Pancreas (tissue), 10 donors: ENCODE measurements around the gene IRF7. TPM values are rescaled to one million over a fixed set of nuclear protein-coding genes. Genes with fewer than 3 reads are reported as not detected.
"Not testable (repeated sequence)": the region's sequence is repeated elsewhere in the genome, so short reads cannot be mapped to it uniquely, and the experiment has no call there.

Experiments
- ATAC-seq, 4 donors: fragments of 200-7000 bp; cut with Tn5 transposase; one replicate each; pipeline versions ENCODE4 v1.8.0 to v1.9.1; 2020; ENCODE audit warnings: mild to moderate bottlenecking in 4 of 4, moderate library complexity in 4 of 4
- DNase-seq, 6 donors: peaks; one replicate each; pipeline ENCODE4 v3.0.0-alpha.2; 2020
- FAIRE-seq: peaks from 2 replicates; lab custom pipeline; 2012; peaks lifted over from hg19 to GRCh38; lab: Jason Lieb, UNC
- H3K27ac ChIP-seq, 4 donors: fragments of 200-600 bp; sonication (generic); 1 replicate in 3 of 4; 2 replicates in 1 of 4; pipeline versions ENCODE4 v1.5.0 to v1.8.0; 2020
- H3K27me3 ChIP-seq, 4 donors: fragments of 200-600 bp; one replicate each; pipeline ENCODE4 v1.8.0; 2021
- H3K36me3 ChIP-seq, 3 donors: fragments of 200-600 bp; sonication (generic) in 1 of 3; one replicate each; pipeline versions ENCODE4 v1.5.0 to v1.8.0; 2020 to 2021
- H3K4me1 ChIP-seq, 3 donors: fragments of 200-600 bp; one replicate each; pipeline ENCODE4 v1.8.0; 2021
- H3K4me3 ChIP-seq, 4 donors: fragments of 200-600 bp; sonication (generic) in 2 of 4; one replicate each; pipeline versions ENCODE4 v1.5.0 to v1.8.0; 2020 to 2021
- H3K9me3 ChIP-seq, 4 donors: fragments of 200-600 bp; one replicate each; pipeline ENCODE4 v1.8.0; 2021
- WGBS, 2 donors: extraction: QIAGEN DNeasy Blood & Tissue Kit; methylation state at CpG; one replicate each; pipeline ENCODE4 v1.1.7; 2013; 5-methylcytosine and 5-hydroxymethylcytosine counted together
- intact Hi-C, 3 donors: fragments of 100-400 bp; cut with DNase I; formaldehyde crosslinking; loops; one replicate each; pipeline versions ENCODE4 v1.11.1 to v1.14.2; 2022
- polyA plus RNA-seq, 2 donors: library from polyadenylated mRNA; stranded (reverse); fragments of 200-250 nt; gene quantifications; one replicate each; pipeline ENCODE4 v1.2.3, GENCODE V29; 2013
- total RNA-seq, 6 donors: library from RNA; stranded (reverse); fragmentation: NEBNext Ultra II Directional in 4 of 6; extraction: Animal tissue kit (Norgen Biotek cat#: 25700) in 4 of 6; gene quantifications; one replicate each; pipeline versions ENCODE4 v1.2.1 to v1.2.4, GENCODE V29; 2021 to 2023
- TF ChIP-seq, protein P1 (sequence below), 4 donors: fragments of 200-600 bp; sonication (generic) in 3 of 4; IDR thresholded peaks; one replicate each; pipeline versions ENCODE4 v1.5.0 to v1.8.0; 2021; ENCODE audit warnings: antibody characterized with exemption in 4 of 4
- donor health status: healthy with polysubstance abuse.
- donor health status: DM: no; HTN: no; CAD: no; lungs with moderate emphysema.
- donor health status: DM: no; HTN: no; CAD: no.
- donor health status: control.
- donor health status: control.
- donor health status: Bipolar disorder and iron deficiency.
- donor health status: DM: yes; HTN: yes; CAD: no.
- donor health status: DM: no; HTN: no; CAD: no.
- donor health status: DM: no; HTN: no; CAD: no.
- donor health status: DM: yes; HTN: yes; CAD: no.

Gene IRF7
- total and polyA plus RNA-seq, 8 donors, result 4.0 to 36.6 (median 10.2) TPM

- no peak for ATAC-seq
- TF ChIP-seq, protein P1, sequence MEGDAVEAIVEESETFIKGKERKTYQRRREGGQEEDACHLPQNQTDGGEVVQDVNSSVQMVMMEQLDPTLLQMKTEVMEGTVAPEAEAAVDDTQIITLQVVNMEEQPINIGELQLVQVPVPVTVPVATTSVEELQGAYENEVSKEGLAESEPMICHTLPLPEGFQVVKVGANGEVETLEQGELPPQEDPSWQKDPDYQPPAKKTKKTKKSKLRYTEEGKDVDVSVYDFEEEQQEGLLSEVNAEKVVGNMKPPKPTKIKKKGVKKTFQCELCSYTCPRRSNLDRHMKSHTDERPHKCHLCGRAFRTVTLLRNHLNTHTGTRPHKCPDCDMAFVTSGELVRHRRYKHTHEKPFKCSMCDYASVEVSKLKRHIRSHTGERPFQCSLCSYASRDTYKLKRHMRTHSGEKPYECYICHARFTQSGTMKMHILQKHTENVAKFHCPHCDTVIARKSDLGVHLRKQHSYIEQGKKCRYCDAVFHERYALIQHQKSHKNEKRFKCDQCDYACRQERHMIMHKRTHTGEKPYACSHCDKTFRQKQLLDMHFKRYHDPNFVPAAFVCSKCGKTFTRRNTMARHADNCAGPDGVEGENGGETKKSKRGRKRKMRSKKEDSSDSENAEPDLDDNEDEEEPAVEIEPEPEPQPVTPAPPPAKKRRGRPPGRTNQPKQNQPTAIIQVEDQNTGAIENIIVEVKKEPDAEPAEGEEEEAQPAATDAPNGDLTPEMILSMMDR (IDR thresholded peaks at IDR 0.05), result no peak
- 78 to 80% methylated on average over 7 of the region's 7 CpGs for WGBS, 2 donors
These were observed 41.1 kb upstream of the IRF7 start for GRCh38 chr11:656866-657265.

DNA sequence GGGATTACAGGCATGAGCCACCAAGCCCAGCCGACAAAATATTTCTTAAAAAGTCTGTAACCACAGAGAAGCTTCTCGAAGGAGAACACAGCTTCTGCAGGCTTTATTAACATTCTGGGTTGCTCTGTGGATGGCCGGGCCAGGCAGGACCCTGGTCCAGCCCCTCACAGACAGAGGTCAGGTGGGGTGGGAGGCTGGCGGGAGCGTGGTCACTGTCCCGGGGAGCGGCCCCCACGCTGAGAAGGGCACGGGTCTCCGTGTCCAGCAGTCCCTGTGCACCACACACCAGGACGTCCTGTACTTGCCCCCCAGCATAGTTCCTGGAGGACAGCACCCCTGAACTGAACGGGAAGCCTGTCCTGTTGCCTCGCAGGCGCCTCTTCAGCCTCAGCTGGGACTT is 40.7 kb upstream of the IRF7 start:
- H3K4me1 ChIP-seq, result peaks cover 0 to 12% (median 10%) of the 10 kb centered on the region in 3 donors
- intact Hi-C loops, result no loop called here
- ATAC-seq (no peak), DNase-seq (no peak), FAIRE-seq (no peak)
- TF ChIP-seq, protein P1 (IDR thresholded peaks at IDR 0.05), result no peak
- H3K27ac ChIP-seq, result no peak overlapping the region
- 92 to 95% methylated on average over 14 of the region's 14 CpGs for WGBS, 2 donors
- H3K27me3 ChIP-seq, result no peaks in the 10 kb centered on the region
- no peak overlapping the region for H3K4me3 ChIP-seq
- peaks cover 0 to 4% (median 0%) of the 10 kb centered on the region in 3 donors for H3K36me3 ChIP-seq
- H3K9me3 ChIP-seq, result no peaks in the 10 kb centered on the region

More at GRCh38 chr11:656866-657265, 41.1 kb upstream of the IRF7 start:
- no peak overlapping the region for H3K4me3 ChIP-seq
- no peak overlapping the region for H3K27ac ChIP-seq
- H3K9me3 ChIP-seq, result no peaks in the 10 kb centered on the region
- intact Hi-C loops, result no loop called here
- no peak for DNase-seq
- FAIRE-seq, result no peak
- peaks cover 0 to 12% (median 10%) of the 10 kb centered on the region in 3 donors for H3K4me1 ChIP-seq
- peaks cover 0 to 4% (median 0%) of the 10 kb centered on the region in 3 donors for H3K36me3 ChIP-seq
- H3K27me3 ChIP-seq, result no peaks in the 10 kb centered on the region

DNA sequence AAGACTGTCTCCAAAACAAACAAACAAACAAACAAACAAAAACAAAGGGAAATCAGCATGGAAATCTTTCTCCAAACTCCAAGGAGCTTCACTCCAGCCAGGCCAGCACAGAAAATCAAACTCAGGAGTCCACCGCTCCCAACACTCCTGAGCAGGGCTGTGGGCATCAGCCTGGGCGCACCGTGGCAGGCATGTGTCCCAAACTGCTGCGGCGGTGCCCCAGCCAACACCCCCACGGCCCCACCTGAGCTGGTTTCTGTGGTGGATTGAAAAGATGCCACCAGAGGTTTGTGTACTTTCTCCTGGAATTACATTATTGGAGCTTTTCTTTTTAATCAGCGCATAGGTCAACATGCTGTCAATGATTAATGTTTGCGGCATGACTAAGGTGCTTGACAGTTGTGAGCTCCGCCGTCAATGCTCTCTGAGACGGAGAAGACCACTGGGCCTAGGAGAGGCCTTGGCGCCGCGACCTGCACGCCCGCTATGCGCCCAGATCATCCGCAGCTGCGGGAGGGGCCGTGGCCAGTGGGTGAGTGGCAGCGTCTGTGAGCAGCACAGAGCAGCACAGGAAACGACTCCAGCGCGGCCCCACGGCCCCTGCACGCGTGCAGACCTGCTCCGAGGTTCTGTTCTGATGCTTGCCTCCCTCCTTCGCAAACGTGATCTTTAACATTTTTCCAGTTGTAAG is 39.4 kb upstream of the IRF7 start:
- intact Hi-C loops, result no loop called here
- no peak overlapping the region for H3K27ac ChIP-seq
- H3K4me3 ChIP-seq, result no peak overlapping the region
- H3K4me1 ChIP-seq, result peaks cover 0 to 12% (median 10%) of the 10 kb centered on the region in 3 donors
- 32 to 37% methylated on average over 30 of the region's 30 CpGs for whole genome bisulfite sequencing, 2 donors
- no peak for DNase-seq
- FAIRE-seq, result no peak
- peaks cover 0 to 11% (median 0%) of the 10 kb centered on the region in 3 donors for H3K36me3 ChIP-seq
- TF ChIP-seq, protein P1 (IDR thresholded peaks at IDR 0.05), result no peak
- H3K27me3 ChIP-seq, result no peaks in the 10 kb centered on the region
- ATAC-seq, result peak; percentile 73 to 85 (median 82)
- H3K9me3 ChIP-seq, result no peaks in the 10 kb centered on the region

DNA sequence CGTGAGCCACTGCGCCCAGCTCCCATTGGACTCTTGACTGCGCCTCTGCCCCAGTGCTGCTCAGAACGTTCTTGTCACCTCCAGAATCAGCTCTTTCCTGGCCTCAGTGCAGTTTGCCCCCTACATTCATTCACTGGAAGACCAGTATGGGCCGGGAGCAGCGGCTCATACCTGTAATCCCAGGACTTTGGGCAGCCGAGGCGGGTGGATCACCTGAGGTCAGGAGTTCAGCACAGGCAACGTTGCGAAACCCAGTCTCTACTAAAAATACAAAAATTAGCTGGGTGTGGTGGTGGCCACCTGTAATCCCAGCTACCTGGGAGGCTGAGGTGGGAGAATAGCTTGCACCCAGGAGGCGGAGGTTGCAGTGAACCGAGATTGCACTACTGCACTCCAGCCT is 38.7 kb upstream of the IRF7 start:
- H3K4me3 ChIP-seq, FAIRE-seq, H3K27ac ChIP-seq, DNase-seq, intact Hi-C loops, ATAC-seq, H3K9me3 ChIP-seq, H3K27me3 ChIP-seq: not testable (repeated sequence)
- peaks cover 0 to 11% (median 0%) of the 10 kb centered on the region in 3 donors for H3K36me3 ChIP-seq
- peaks cover 0 to 12% (median 10%) of the 10 kb centered on the region in 3 donors for H3K4me1 ChIP-seq
- 93 to 96% methylated on average over 12 of the region's 12 CpGs for WGBS, 2 donors

- WGBS, 2 donors, result 88 to 91% methylated on average over 15 of the region's 15 CpGs
- TF ChIP-seq, protein P1 (IDR thresholded peaks at IDR 0.05), result no peak
- Histone ChIP-seq H3K27me3 (no peaks in the 10 kb centered on the region), H3K36me3 (peaks cover 0 to 12% (median 0%) of the 10 kb centered on the region in 3 donors), H3K4me1 (peaks cover 0 to 12% (median 10%) of the 10 kb centered on the region in 3 donors), H3K9me3 (no peaks in the 10 kb centered on the region), H3K27ac (no peak overlapping the region), H3K4me3 (no peak overlapping the region)
- DNase-seq (no peak), FAIRE-seq (no peak), ATAC-seq (no peak)
- intact Hi-C loops, result no loop called here
These were observed 38.1 kb upstream of the IRF7 start for GRCh38 chr11:653837-654236.

DNA sequence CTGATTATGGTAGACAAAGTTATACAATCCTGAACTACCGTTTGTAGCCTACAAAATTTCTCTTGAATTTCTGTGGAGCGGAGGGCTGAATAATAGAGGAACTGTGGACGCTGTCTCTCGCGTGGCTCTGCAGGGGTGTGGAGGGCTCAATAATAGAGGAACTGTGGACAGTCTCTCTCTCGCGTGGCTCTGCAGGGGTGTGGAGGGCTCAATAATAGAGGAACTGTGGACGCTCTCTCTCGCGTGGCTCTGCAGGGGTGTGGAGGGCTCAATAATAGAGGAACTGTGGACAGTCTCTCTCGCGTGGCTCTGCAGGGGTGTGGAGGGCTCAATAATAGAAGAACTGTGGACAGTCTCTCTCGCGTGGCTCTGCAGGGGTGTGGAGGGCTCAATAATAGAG is 37.4 kb upstream of the IRF7 start:
- FAIRE-seq, intact Hi-C loops, H3K4me3 ChIP-seq, DNase-seq, H3K9me3 ChIP-seq, H3K27me3 ChIP-seq, ATAC-seq, H3K27ac ChIP-seq: not testable (repeated sequence)
- 93% methylated on average over 14 of the region's 14 CpGs for WGBS, 2 donors
- Histone ChIP-seq H3K4me1 (peaks cover 0 to 12% (median 10%) of the 10 kb centered on the region in 3 donors), H3K36me3 (peaks cover 0 to 12% (median 0%) of the 10 kb centered on the region in 3 donors)
